Measurements from ENCODE around the gene ZNF678. TPM values are rescaled to one million over a fixed set of nuclear protein-coding genes. Genes with fewer than 3 reads are reported as not detected.

ZNF678 gene
- total RNA-seq: 5.9 and 12.1 TPM in 2 replicates

DNA sequence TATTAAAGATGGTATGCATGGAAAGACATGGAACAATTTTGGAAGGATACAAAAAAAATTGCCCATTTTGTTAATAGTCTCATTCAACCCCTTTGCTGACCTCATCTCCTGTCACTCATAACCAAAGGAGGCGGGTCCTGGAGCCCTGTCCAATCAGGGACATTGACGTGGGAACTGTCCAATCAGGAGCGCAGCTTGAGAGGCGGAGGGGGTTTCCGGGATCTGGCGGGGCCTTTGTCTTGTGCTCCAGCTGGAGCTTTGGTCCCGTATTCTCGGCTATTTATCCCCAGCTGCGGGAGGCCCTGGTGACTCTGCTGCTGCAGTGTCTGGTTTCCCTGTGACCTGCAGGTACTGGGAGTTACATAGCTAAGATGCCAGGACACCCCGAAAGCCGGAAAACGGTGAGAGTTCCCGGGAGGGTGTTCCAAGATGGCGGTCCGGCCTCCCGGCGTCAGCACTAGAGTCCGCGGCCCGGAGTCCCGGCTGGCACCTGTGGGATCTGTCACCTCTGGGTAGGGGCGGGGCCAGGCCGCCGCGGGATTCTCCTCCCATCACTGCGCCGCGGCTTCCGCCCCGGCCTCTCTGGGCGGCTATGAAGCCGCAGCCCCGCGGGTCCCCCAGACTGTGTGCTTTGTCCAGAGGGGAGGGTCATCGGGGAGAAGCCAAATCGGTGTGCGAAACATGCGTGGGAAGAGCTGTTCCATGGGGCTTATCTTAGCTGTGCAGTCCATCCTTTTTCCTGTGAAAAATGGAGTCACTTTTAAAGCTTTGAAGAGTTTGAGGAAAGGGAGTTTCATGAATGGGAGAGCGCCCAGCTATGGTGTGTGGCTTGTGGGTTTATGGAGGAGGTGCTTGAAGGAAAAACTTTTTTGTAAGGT lies at the start of gene ZNF678:
Gene ZNF678, plus strand, starts transcription at position 233 of the 878 bp plus-strand sequence. CDS start 87,436 bp downstream, outside the sequence.
- peak; percentile 96 to 97 for DNase-seq (ENCODE audit: low read depth in 2 of 2)

DNA sequence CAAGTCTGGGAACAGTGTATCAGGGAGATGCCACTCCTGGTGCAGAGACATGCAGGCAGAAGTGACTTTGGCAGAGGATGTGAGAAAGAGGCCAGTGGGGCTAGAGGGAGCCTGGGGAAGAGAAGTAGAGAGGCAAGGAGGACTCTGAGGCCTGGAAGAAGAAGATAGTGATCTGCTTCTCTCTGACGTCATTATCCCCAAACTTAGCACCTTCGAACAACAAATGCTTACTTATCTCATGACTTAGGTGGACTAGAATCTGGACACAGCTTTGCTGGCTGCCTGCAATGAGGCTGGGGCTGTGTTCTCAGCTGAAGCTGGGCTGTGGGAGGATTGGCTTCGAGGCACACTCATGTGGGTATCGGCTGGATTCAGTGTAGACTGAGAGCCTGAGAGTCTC lies 44.5 kb upstream of the ZNF678 start:
- no peak for DNase-seq (ENCODE audit: low read depth in 2 of 2)

DNA sequence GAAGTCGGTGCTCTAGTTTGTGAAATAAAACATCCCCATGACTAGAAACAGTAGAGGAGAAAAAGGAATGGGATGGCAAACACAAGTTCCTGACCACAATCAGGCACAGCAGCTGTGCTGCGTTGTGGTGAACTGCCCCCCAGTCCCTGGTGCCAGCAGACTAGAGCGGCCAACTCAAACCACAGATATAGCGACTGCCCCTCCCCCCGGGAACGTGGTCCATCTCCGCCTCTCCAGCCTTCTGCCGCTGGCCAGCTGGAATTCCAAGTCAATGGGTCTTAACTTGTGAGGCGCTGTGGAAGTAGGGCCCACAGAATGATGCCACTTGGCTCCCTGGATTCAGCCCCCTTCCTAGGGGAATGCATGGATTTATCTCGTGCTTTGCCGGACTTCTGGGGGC lies 41.6 kb upstream of the ZNF678 start:
- DNase-seq (ENCODE audit: low read depth in 2 of 2): no peak

DNA sequence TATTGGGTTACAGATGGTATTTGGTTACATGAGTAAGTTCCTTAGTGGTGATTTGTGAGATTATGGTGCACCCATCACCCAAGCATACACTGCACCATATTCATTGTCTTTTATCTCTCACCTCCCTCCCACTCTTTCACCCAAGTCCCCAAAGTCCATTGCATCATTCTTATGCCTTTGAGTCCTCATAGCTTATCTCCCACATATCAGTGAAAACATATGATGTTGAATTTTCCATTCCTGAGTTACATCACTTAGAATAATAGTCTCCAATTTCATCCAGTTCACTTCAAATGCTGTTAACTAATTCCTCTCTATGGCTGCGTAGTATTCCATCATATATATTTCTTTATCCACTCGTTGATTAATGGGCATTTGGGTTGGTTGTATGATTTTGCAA lies 36.8 kb upstream of the ZNF678 start:
- no peak for DNase-seq (ENCODE audit: low read depth in 2 of 2)

DNA sequence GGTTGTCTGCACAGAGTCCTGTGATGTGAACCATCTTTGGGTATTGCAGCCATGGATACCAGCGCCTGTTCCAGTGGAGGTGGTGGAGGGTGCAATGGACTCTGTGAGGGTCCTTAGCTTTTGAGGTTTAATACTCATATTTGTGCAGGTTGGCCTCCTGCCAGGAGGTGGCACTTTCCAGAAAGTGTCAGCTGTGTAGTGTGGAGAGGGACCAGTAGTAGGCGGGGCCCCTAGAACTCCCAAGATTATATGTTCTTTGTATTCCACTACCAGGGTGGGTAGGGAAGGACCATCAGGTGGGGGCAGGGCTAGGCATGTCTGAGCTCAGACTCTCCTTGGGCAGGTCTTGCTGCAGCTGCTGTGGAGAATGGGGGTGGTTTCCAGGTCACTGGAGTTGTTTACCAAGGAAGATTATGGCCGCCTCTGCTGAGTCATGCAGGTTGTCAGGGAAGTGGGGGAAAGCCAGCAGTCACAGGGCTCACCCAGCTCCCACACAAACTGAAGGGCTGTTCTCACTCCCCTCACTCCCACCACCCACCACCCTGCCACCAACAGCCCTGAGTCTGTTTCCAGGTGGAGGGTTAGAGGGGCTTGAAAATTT lies 31.2 kb upstream of the ZNF678 start:
- DNase-seq (ENCODE audit: low read depth in 2 of 2): peak in 1 of 2 donors; percentile 50

DNA sequence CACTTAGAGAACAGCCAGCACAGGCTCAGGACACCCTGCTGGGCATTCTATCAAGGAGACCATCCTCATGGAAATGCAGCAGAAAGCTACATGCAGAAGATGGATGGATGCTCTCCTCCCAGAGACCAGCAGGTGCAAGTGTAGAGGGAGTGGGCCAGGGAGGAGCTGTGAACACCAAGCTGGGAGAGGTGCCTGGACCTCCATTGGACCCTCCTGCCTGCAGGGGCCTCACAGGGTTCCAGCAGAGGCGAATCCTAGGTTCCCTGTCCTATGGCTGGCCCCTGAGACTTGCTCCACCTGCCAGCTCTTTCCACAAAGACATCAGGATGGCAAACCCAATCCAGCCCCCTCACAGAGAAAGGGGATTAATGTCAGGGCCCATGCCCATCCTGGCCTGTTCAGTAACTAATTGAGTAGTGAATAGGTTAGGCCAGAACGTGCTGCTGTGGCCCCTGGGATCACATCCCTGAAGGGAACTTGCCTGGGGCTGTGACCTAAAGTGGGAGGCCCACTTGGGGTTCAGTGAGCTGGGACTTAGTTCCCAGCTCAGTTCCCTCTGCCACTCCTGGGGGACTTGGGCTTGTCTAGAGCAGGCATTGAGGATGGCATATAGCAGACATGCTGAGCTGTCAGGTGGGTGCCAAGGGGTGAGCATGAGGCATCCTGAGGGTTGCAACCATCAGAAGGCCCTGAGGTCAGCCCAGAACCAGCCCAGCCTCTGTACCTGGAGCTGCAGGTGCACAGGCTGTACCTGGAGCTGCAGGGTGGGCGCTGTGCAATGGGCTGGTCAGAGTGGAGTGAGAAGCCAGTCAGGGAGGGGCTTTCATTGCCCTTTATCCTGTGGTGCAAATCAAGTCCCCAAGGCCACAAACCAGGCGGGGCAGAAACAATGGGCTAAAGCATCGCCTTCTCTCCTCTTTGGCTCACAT lies 22.9 kb upstream of the ZNF678 start:
- no peak for DNase-seq (ENCODE audit: low read depth in 2 of 2)

DNA sequence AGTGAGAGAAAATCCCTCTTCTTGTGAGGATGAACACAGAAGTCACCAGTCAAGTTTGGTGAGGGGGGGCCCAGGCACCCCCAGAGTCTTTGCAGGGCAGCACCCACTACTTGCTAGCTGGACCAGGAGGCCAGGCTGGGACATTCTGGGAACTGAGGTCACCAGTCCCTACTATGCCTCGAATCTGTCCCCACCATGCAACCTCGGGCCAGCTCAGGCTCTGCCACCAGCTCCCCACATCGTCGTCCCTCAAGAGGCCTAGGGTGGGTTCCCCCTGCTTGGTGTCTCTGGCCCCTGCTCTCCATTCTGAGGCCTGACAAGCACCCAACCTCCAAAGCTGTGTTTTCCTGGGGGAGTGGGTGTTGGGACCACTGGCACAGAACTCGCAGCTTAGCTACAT lies 22.2 kb upstream of the ZNF678 start:
- no peak for DNase-seq (ENCODE audit: low read depth in 2 of 2)

GRCh38 chr1:227541796-227542152 lies 21.6 kb upstream of the ZNF678 start:
- peak in 1 of 2 donors; percentile 39 for DNase-seq (ENCODE audit: low read depth in 2 of 2)

DNA sequence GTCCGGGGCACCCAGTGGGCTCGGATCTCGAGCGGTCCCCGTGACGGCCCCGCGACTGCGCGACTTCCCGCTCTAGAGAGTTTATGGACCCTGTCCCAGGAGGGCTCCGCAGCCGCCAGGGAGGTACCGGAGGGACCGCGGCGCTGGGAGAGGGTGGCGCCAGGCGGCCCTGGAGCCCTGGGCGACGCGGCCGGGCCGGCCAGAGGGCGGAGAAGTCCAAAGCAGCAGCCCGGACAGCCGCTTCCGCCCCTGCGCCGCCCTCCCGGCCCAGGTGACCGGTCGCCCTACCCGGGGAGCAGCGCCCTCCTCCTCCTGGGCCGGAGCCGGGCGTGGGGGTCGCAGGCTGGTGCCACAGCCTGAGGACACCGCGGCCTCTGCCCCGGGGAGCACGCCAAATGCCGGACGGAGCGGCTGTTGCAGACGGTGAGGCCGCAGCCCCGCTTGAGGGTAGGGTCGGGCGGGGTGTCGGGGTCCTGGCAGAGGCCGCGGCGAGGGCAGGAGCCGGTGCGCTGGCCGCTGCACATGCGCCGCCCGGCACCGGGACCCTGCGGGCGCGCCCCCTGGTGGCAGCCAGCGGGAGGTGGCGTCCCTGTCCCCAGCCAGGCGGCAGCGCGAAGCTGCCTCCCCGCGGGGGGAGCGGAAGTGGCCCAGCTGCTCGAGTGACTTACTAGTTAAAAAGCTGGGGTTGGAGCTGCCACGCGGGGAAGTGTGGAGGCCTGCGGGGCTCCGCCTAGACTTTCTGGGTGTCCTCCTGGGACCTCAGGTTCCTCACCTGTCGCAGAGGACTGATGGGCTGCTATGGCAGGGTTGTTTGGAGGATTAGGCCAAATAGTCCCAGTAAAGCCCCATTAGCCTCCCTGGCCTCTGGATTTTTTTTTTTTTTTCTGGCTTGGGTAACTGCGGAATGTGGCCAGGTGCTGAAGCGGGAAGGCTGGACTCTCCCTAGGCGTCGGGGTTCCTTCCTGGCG lies 20.9 kb upstream of the ZNF678 start:
- DNase-seq (ENCODE audit: low read depth in 2 of 2): peak; percentile 75 to 84

DNA sequence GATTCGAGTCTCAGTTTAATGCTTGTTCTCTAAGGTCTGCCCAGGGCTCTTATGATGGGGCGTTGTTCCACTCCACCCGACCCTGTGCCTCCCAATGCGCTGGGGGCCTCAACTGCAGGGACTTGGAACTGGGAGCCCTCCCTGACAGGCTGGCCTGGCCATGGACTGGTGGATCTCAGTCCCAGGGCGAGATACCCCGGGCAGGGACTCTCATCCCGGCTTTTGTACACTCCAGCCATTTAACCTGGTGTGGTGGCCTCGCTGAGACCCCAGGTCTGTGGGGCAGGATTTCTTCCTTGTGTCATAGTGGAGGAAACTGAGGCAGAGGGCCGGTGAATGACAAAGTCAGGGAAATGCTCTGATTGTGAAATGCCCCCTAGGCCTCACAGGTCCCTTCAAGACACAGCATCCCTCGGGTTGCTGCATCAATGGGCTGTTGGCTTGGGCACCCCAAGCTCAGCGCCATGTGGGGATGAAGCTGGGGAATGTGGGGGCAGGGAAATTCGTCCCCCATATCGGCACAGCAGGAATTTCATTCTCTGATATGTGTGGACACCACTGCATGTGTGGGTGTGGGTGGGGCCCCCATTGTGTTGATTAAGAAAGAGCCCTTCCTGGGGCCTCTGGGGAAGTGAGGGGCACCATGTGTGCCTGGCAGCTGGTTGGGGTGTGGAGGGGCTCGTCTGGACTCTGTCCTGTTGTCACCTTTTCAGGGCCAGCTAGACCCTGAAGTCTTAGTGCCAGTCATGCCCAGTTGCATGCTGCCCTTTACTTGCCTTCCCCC lies 19.9 kb upstream of the ZNF678 start:
- no peak for DNase-seq (ENCODE audit: low read depth in 2 of 2)

- no peak for DNase-seq (ENCODE audit: low read depth in 2 of 2)
These were observed 19.0 kb upstream of the ZNF678 start for GRCh38 chr1:227544067-227545050.

DNA sequence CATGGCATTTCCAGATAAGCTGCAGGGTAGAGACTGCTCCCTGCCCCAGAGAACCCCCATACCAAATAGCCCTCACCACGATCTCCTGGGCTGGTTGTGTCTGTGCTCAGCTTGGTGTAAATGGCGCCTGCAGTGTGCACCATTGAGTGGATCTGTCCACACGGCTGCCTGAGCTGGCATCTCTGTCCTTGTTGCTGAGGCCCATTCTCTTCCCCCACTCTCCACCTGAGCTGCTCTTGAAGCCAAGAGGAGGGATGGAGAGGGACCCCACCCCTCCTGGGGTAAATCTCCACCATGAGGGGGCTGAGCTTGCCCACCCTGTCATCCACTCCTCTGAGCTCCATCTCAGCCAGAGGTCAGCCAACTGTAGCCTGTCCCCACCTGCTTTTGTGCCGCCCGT lies 18.0 kb upstream of the ZNF678 start:
- no peak for DNase-seq (ENCODE audit: low read depth in 2 of 2)

- no peak for DNase-seq (ENCODE audit: low read depth in 2 of 2)
These were observed 17.3 kb upstream of the ZNF678 start for GRCh38 chr1:227546059-227546458.

- no peak for DNase-seq (ENCODE audit: low read depth in 2 of 2)
These were observed 16.6 kb upstream of the ZNF678 start for GRCh38 chr1:227546598-227547309.

DNA sequence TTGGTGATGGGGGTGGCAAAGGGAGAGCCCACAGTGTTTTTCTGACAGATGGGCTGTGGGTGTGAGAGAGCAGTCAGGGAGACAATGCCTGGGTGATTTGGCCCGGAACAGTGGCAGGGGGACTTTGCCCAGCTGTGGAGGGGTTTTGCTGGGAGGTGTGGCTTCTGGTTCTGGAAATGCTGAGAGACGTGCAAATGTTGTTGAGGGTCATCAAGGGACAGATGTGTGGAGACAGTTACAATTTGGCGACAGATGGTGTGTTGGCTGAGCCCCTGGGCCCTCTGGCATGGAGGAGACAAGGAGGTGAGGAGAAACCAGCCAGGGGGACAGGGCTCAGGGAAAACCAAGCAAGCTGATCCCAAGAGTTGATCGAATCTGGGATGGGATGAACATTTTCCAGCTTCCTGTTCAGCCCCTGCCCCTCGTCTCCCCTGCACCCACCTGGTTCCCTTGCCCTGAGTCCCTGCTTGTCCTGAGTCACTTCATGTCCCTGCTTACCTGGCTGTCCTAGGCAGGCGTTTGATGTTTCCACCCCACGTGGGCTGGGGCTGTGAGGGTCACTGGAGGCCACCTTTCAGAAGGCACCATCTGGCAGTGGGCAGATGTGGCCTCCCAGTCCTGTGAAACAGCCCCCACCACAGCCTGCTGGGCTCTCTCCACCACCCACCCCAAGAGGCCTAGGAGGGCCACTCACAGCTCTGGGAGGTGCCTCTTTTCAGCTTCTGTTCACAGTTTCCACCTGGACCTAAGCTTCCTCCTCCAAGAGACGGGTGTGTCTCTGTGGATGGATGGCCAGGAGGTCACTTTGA lies 15.8 kb upstream of the ZNF678 start:
- no peak for DNase-seq (ENCODE audit: low read depth in 2 of 2)

DNA sequence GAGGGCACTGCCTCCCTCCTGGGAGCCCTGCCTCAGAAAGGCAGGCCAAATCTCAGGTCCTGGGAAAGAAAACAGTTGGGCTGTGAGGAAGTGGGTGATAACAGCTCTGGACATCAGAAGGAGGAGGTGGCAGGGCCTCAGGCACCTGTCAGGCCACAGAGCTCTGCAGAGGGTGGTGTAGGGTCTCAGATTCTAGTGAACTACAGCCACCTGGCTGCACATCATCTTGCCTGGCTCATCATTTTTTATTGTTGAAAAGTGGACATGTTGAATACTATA lies 15.3 kb upstream of the ZNF678 start:
- DNase-seq (ENCODE audit: low read depth in 2 of 2): no peak

GRCh38 chr1:227548448-227548847 lies 14.9 kb upstream of the ZNF678 start:
- DNase-seq (ENCODE audit: low read depth in 2 of 2): no peak

- DNase-seq (ENCODE audit: low read depth in 2 of 2): no peak
These were observed 13.5 kb upstream of the ZNF678 start for GRCh38 chr1:227549892-227550291.

Data from lung microvascular endothelial cell (primary cell).